GM12873 (cell line): Measurements from ENCODE around the gene NCBP2.

Experiments
- TF ChIP-seq, protein P1 (sequence below): IDR thresholded peaks from 2 replicates; pipeline ENCODE4 v1.5.1; 2012; ENCODE audit warnings: low read depth, mild to moderate bottlenecking, moderate library complexity, low read length, control low read depth; ENCODE audit not compliant: insufficient read depth; ENCODE audit errors: missing control alignments

The NCBP2 gene

DNA sequence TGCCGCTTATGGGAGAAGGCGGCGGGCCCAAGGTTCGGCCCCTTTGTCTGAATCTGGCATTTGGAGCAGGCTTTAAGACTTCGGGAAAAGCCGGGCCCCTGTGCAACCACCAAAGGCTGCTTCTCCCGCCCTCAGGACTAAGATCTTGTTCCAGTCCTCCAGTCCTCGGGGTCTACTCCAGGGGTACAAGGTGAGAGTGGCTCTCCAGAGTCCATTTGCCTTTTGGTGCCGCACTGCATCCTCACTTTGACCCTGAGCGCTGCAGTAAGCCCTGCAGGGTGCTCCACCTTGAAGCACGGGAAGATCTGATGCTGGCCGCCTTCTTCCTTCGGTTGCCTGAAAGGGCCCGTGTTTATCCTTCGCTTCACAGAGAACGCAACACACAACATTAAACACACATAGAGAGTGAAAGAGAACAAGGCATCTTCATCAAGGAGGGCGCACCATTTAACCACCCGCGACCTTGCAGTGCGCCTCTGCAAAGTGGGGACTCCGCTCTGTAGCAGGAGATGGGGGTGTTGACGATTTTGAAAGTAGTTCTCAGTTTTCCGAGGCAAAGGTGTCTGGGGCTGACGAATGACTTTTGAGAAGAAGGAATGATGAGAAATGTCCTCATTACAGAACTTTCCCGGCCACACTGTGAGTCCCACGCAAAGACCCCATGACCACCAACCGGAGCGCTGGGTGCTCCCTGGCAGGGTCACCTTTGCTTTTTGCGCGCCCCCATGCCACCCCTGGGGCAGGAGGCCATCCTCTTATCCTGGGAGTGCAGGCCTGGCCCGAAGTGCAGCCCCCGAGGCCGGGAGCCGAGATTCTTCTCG is 25.3 kb upstream of the NCBP2 start:
- TF ChIP-seq, protein P1, sequence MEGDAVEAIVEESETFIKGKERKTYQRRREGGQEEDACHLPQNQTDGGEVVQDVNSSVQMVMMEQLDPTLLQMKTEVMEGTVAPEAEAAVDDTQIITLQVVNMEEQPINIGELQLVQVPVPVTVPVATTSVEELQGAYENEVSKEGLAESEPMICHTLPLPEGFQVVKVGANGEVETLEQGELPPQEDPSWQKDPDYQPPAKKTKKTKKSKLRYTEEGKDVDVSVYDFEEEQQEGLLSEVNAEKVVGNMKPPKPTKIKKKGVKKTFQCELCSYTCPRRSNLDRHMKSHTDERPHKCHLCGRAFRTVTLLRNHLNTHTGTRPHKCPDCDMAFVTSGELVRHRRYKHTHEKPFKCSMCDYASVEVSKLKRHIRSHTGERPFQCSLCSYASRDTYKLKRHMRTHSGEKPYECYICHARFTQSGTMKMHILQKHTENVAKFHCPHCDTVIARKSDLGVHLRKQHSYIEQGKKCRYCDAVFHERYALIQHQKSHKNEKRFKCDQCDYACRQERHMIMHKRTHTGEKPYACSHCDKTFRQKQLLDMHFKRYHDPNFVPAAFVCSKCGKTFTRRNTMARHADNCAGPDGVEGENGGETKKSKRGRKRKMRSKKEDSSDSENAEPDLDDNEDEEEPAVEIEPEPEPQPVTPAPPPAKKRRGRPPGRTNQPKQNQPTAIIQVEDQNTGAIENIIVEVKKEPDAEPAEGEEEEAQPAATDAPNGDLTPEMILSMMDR = no peak

DNA sequence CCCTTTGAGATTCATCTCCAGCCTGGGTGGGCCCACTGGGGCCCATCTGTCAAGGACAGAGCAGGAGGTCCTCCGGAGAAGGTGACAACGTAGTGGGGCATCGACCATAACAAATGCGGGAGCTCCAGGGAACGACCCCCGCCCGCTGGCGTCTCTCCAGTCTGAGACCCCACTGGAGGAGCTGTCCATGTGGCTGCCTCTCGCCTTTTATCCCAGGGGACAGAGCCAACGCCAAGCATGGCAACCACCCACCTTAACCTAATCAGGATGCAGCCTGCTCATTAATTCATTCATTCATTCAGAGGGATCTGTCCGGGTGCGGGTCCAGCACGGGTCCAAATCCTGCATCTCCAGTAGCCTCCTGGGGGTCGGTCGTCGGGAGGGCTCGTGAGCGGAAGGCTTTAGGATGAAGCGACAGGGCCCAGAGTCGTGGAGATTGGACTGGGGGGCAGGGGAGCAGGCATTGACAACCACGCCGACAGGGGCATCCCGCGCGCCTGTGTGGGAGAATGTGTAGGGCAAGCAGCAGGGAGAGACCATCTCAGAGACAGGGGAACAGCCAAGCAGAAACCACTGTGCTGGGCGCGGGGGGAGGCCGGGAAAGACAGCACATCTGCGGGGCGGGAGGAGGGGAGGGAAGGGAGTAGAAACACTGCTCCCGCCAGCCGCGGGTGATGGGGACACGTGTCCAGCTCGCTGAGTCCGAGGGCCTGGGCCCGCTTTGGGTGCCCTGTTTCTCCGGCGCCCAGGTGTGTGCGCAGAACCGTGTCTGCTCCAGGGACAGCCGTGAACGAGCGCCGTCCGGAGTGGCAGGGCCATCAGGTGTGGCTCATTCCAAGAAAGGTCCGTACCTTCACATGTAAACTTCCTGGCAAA is 24.4 kb upstream of the NCBP2 start:
- TF ChIP-seq, protein P1 = no peak

DNA sequence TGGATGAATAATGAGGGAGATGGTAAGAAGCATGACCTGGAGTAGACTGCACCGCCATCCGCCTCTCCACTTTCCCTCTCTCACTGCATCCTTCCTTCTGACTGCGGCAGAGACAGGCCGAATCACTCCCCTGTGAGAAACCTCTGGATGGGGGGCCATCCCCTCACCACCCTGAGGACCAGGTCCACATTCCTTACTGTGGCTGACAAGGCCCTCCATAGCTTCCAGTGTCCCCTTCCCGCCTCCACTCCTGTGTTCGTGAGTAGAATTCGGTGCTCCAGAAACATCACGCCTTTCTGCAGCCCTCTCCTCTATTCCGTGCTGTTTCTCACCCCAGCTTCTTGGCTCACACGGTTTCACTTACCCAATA is 23.5 kb upstream of the NCBP2 start:
- TF ChIP-seq, protein P1 = no peak

DNA sequence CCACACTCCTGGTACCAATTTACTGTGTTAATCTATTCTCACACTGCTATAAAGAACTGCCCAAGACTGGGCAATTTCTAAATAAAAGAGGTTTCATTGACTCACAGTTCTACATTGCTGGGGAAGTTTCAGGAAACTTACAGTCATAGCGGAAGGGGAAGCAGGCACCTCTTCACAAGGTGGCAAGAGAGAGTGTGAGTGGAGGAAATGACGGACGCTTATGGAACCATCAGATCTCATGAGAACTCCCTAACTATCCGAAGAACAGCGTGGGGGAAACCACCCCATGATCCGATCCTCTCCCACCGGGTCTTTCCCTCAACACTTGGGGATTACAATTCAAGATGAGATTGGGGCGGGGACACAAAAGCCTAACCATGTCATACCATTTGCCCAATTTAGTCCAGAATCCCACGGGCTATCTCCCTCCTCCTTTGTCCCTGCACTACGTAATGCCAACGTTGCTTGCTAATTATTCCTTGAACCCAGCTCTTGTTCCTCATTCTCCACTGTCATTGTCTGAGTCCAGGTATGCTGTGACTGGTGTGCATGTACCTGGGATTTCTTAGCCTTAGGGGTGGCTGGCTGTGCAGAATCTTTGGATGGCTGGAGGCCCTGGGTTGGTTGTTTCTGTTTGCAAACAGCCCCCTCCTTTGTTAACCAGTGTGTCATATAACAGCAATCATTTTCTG is 22.9 kb upstream of the NCBP2 start:
- TF ChIP-seq, protein P1 = no peak

DNA sequence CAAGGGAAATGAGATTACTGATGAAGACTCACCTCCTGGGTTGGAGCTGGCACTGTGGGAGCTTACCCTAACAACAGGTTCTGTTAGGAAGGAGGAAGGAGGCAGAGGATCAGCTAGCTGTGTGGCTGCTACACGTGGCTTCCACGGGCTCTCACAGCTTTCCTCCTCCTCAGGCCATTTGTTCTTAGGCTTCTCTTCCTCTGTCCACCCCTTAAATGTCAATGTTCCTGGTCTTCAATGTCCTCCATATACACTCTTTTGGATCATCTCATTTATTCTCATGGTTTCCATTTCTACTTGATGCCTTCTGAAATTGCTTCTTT is 21.3 kb upstream of the NCBP2 start:
- TF ChIP-seq, protein P1 = no peak

DNA sequence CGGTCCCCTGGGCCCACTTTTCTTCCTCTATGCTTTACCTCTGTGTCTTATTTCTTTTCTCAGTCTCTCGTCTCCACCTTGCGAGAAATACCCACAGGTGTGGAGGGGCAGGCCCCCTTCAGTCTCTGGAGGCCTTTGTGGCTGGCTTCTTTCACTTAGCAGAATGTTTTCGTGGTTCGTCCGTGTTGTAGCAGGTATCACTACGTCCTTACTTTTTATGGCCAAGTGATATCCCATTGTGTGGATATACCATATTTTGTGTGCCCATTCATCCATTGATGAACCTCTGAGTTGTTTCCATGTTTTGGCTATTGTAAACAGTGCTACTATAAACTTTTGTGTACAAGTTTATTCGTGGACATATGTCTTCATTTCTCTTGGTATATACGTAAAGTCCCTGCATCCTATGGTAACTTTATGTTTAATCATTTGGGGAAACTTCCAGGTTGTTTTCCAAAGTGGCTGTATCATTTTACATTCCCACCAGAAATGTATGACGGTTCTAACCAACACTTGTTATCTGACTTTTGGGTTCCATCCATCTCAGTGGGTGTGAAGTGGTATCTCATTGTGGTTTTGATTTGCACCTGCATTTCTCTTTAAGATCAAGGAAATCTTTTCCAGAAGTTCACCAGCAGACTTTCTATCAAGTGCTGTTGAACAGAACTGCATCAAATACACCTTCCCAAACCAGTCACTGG is 20.8 kb upstream of the NCBP2 start:
- TF ChIP-seq, protein P1 = no peak
